Osteoblast (primary cell): ENCODE data around the gene TFDP2. TPM values are rescaled to one million over a fixed set of nuclear protein-coding genes. Genes with fewer than 3 reads are reported as not detected.
"Not testable (repeated sequence)": the region's sequence is repeated elsewhere in the genome, so short reads cannot be mapped to it uniquely, and the experiment has no call there.

ENCODE experiments used
- DNase-seq: peaks from one replicate; pipeline ENCODE4 v3.0.0; 2011; ENCODE audit warnings: low spot score, mixed read lengths; ENCODE audit not compliant: insufficient read length; ENCODE audit errors: missing footprints
- H2AFZ ChIP-seq: 2 replicates; pipeline ENCODE4 v1.6.0; 2011; ENCODE audit warnings: mild to moderate bottlenecking, low read length
- H3K27ac ChIP-seq: 2 replicates; pipeline ENCODE4 v1.5.1; 2011; ENCODE audit warnings: mild to moderate bottlenecking, low read depth, low read length, moderate library complexity
- H3K27me3 ChIP-seq: 2 replicates; pipeline ENCODE4 v1.6.0; 2012; ENCODE audit warnings: mild to moderate bottlenecking, control low read depth, inconsistent platforms, low read length, moderate library complexity; ENCODE audit not compliant: insufficient read depth
- H3K36me3 ChIP-seq: 2 replicates; pipeline ENCODE4 v1.5.1; 2011; ENCODE audit warnings: mild to moderate bottlenecking, low read length, control low read depth, moderate library complexity; ENCODE audit not compliant: insufficient read depth
- H3K4me1 ChIP-seq: 2 replicates; pipeline ENCODE4 v1.5.1; 2011; ENCODE audit warnings: mild to moderate bottlenecking, low read length, control low read depth, moderate library complexity; ENCODE audit not compliant: insufficient read depth
- H3K4me2 ChIP-seq: 2 replicates; pipeline ENCODE4 v1.6.0; 2011; ENCODE audit warnings: mild to moderate bottlenecking, low read length; ENCODE audit not compliant: insufficient read depth
- H3K4me3 ChIP-seq: fragments of 200-600 bp; sonication (generic); 3 replicates; pipeline ENCODE4 v1.5.1; 2012; ENCODE audit warnings: mild to moderate bottlenecking, low read length, inconsistent platforms; ENCODE audit not compliant: insufficient read depth
- H3K79me2 ChIP-seq: 2 replicates; pipeline ENCODE4 v1.6.0; 2012; ENCODE audit warnings: mild to moderate bottlenecking, low read length, control low read depth, inconsistent platforms; ENCODE audit not compliant: insufficient read depth
- H3K9me3 ChIP-seq: 2 replicates; pipeline ENCODE4 v1.5.1; 2011; ENCODE audit warnings: low read depth, low read length, control low read depth
- H4K20me1 ChIP-seq: 2 replicates; pipeline ENCODE4 v1.6.0; 2012; ENCODE audit warnings: mild to moderate bottlenecking, low read length, control low read depth; ENCODE audit not compliant: insufficient read depth
- total RNA-seq: library from RNA; depleted of rRNA; stranded (reverse); fragments of >200 nt; gene quantifications from 2 replicates; pipeline ENCODE4 v1.2.3, GENCODE V29; 2012
- TF ChIP-seq, protein P1 (sequence below): IDR thresholded peaks from 2 replicates; pipeline ENCODE4 v1.5.1; 2011; ENCODE audit warnings: mild to moderate bottlenecking, low read depth, low read length, moderate library complexity; ENCODE audit errors: extremely low read depth

Gene TFDP2
- total RNA-seq, 1 donor: 41.6 TPM

DNA sequence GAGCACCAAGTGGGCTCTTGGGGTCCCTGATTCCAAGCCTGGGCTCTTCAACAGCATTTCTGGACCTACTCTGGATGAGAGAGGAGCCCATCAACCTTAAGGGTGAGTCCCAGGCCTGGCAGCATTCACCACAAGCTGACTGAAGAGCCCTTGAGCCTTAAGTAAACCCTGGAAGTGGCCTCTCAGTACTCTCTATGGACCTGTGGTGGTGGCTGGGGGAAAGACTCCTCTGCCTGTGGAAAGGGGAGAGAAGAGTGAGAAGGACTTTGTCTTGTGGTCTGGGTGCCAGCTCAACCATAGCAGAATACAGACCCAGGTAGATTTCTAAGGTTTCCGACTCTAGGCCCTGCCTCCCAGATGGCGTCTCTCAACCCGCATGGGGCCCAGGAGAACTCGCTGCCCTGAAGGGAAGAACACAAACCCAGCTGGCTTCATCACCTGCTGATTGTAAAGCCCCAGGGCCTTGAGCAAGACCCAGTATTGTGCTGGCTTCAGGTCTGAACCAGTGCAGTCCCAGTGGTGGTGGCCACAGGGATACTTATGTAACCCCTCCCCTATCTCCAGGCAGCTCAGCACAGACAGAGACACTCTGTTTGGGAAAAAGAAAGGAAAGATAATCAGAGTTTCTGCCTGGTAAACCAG, 71.4 kb downstream of the TFDP2 start:
- Histone ChIP-seq H3K27ac (no peak overlapping the region), H4K20me1 (no peaks in the 10 kb centered on the region), H3K27me3 (no peaks in the 10 kb centered on the region), H3K4me3 (no peak overlapping the region), H2AFZ (no peak overlapping the region), H3K4me1 (no peaks in the 10 kb centered on the region), H3K79me2 (no peaks in the 10 kb centered on the region), H3K36me3 (no peaks in the 10 kb centered on the region), H3K4me2 (no peak overlapping the region), H3K9me3 (no peaks in the 10 kb centered on the region)
- TF ChIP-seq, protein P1, sequence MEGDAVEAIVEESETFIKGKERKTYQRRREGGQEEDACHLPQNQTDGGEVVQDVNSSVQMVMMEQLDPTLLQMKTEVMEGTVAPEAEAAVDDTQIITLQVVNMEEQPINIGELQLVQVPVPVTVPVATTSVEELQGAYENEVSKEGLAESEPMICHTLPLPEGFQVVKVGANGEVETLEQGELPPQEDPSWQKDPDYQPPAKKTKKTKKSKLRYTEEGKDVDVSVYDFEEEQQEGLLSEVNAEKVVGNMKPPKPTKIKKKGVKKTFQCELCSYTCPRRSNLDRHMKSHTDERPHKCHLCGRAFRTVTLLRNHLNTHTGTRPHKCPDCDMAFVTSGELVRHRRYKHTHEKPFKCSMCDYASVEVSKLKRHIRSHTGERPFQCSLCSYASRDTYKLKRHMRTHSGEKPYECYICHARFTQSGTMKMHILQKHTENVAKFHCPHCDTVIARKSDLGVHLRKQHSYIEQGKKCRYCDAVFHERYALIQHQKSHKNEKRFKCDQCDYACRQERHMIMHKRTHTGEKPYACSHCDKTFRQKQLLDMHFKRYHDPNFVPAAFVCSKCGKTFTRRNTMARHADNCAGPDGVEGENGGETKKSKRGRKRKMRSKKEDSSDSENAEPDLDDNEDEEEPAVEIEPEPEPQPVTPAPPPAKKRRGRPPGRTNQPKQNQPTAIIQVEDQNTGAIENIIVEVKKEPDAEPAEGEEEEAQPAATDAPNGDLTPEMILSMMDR: no peak
- no peak for DNase-seq

- Histone ChIP-seq H2AFZ (no peak overlapping the region), H3K9me3 (no peaks in the 10 kb centered on the region), H4K20me1 (no peaks in the 10 kb centered on the region), H3K36me3 (no peaks in the 10 kb centered on the region), H3K4me1 (no peaks in the 10 kb centered on the region), H3K4me2 (no peak overlapping the region), H3K27ac (no peak overlapping the region), H3K27me3 (no peaks in the 10 kb centered on the region), H3K79me2 (no peaks in the 10 kb centered on the region), H3K4me3 (no peak overlapping the region)
- DNase-seq: no peak
- TF ChIP-seq, protein P1: no peak
Observed at GRCh38 chr3:142077155-142077858, 72.0 kb downstream of the TFDP2 start.

DNA sequence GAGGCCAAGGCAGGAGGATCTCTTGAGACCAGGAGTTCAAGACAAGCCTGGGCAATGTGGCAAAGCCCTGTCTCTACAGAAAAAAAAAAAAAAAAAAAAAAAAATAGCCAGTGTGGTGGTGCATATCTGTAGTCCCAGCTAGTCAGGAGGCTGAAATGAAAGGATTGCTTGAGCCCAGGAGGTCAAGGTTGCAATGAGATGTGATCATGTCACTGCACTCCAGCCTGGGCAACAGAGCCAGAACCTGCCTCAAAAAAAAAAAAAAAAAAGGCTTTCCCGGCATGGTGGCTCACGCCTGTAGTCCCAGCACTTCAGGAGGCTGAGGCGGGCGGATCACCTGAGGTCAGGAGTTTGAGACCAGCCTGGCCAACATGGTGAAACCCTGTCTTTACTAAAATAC, 73.7 kb downstream of the TFDP2 start:
- H3K9me3 ChIP-seq, H3K4me1 ChIP-seq, DNase-seq, H3K27me3 ChIP-seq, H3K79me2 ChIP-seq, H4K20me1 ChIP-seq, H3K36me3 ChIP-seq, H3K27ac ChIP-seq, H2AFZ ChIP-seq, H3K4me2 ChIP-seq, H3K4me3 ChIP-seq: not testable (repeated sequence)

- Histone ChIP-seq H3K4me2 (no peak overlapping the region), H4K20me1 (no peaks in the 10 kb centered on the region), H3K36me3 (no peaks in the 10 kb centered on the region), H3K4me1 (no peaks in the 10 kb centered on the region), H3K79me2 (no peaks in the 10 kb centered on the region), H2AFZ (no peak overlapping the region), H3K27ac (no peak overlapping the region), H3K27me3 (no peaks in the 10 kb centered on the region), H3K9me3 (no peaks in the 10 kb centered on the region), H3K4me3 (no peak overlapping the region)
- DNase-seq: no peak
- TF ChIP-seq, protein P1: no peak
Observed at GRCh38 chr3:142072816-142073215, 76.5 kb downstream of the TFDP2 start.
